Neural cell (in vitro differentiated cells): ENCODE measurements around the gene ACVRL1.

Source experiments
- CTCF ChIP-seq: fragments of 450-650 bp; IDR thresholded peaks from 2 replicates; pipeline ENCODE4 v1.5.1; 2014; ENCODE audit warnings: antibody characterized with exemption, mild to moderate bottlenecking, moderate library complexity; ENCODE audit not compliant: poor library complexity, severe bottlenecking
- EP300 ChIP-seq: fragments of 450-650 bp; conservative IDR thresholded peaks from 2 replicates; pipeline ENCODE4 v1.6.1; 2014; ENCODE audit warnings: antibody characterized with exemption, mild to moderate bottlenecking, moderate library complexity; ENCODE audit not compliant: poor library complexity, severe bottlenecking
- EZH2 ChIP-seq: fragments of 200-600, 300-800 bp; shearing (Covaris generic), sonication (generic); IDR thresholded peaks from 2 replicates; pipeline ENCODE4 v1.6.1; 2014; ENCODE audit warnings: antibody characterized with exemption, low read length, borderline replicate concordance, mild to moderate bottlenecking; ENCODE audit not compliant: insufficient read depth, poor library complexity, severe bottlenecking
- POLR2AphosphoS5 ChIP-seq: IDR thresholded peaks from 2 replicates; pipeline ENCODE4 v1.6.1; 2012
- RAD21 ChIP-seq: fragments of 450-650 bp; conservative IDR thresholded peaks from 2 replicates; pipeline ENCODE4 v1.6.1; 2014; ENCODE audit warnings: antibody characterized with exemption, mild to moderate bottlenecking, moderate library complexity
- REST ChIP-seq: IDR thresholded peaks from 2 replicates; pipeline ENCODE4 v1.6.1; 2012; ENCODE audit warnings: borderline replicate concordance

- TF ChIP-seq CTCF = no peak
- TF ChIP-seq POLR2AphosphoS5 = no peak
- no peak for TF ChIP-seq REST
- no peak for TF ChIP-seq EP300
- TF ChIP-seq RAD21 = no peak
- no peak for TF ChIP-seq EZH2
Observed at GRCh38 chr12:51900323-51900889, 6.9 kb upstream of the ACVRL1 start.
